ENCODE measurements around the gene ECM1. TPM values are rescaled to one million over a fixed set of nuclear protein-coding genes. Genes with fewer than 3 reads are reported as not detected.

ECM1 gene
- total and polyA plus RNA-seq, 5 donors: 24.1 to 46.8 (median 33.2) TPM

GRCh38 chr1:150552128-150552910, 44.4 kb downstream of the ECM1 start:
- Histone ChIP-seq H3K9me3 (ENCODE audit: control insufficient read depth, low read length) (no peaks in the 10 kb centered on the region), H3K27me3 (ENCODE audit: control insufficient read depth, insufficient read depth) (no peaks in the 10 kb centered on the region), H3K4me3 (ENCODE audit: low read length) (no peak overlapping the region), H3K27ac (ENCODE audit: low read length) (peak overlapping the region; percentile 61), H3K4me1 (ENCODE audit: control insufficient read depth, insufficient read depth, low read length) (peaks cover 7% of the 10 kb centered on the region)
- intact Hi-C loops (cut with DNase I): no loop called here
- 29% methylated on average over 13 of the region's 13 CpGs for WGBS
- peak; percentile 93 to 95 (median 94) for DNase-seq
- ATAC-seq: peak; percentile 71 to 76

GRCh38 chr1:150552911-150553289, 45.0 kb downstream of the ECM1 start:
- DNase-seq: peak in 2 of 3 donors; percentile 67 to 71
- 75% methylated on average over 12 of the region's 12 CpGs for WGBS
- peaks cover 7% of the 10 kb centered on the region for H3K4me1 ChIP-seq (ENCODE audit: control insufficient read depth, insufficient read depth, low read length)
- H3K27ac ChIP-seq (ENCODE audit: low read length): peak overlapping the region; percentile 59
- H3K4me3 ChIP-seq (ENCODE audit: low read length): no peak overlapping the region
- intact Hi-C loops (cut with DNase I): no loop called here
- no peaks in the 10 kb centered on the region for H3K27me3 ChIP-seq (ENCODE audit: control insufficient read depth, insufficient read depth)
- ATAC-seq: no peak
- no peaks in the 10 kb centered on the region for H3K9me3 ChIP-seq (ENCODE audit: control insufficient read depth, low read length)

- 85% methylated on average over 23 of the region's 23 CpGs for WGBS
- H3K4me3 ChIP-seq (ENCODE audit: low read length): no peak overlapping the region
- ATAC-seq: no peak
- H3K4me1 ChIP-seq (ENCODE audit: control insufficient read depth, insufficient read depth, low read length): peaks cover 7% of the 10 kb centered on the region
- intact Hi-C loops (cut with DNase I): no loop called here
- no peaks in the 10 kb centered on the region for H3K9me3 ChIP-seq (ENCODE audit: control insufficient read depth, low read length)
- no peak overlapping the region for H3K27ac ChIP-seq (ENCODE audit: low read length)
- DNase-seq: peak in 1 of 3 donors; percentile 69
- no peaks in the 10 kb centered on the region for H3K27me3 ChIP-seq (ENCODE audit: control insufficient read depth, insufficient read depth)
Observed at GRCh38 chr1:150553392-150554085, 45.6 kb downstream of the ECM1 start.

- H3K4me1 ChIP-seq (ENCODE audit: control insufficient read depth, insufficient read depth, low read length): peaks cover 7% of the 10 kb centered on the region
- WGBS: 87% methylated on average over 8 of the region's 8 CpGs
- no peak for ATAC-seq
Observed at GRCh38 chr1:150554086-150554452, 46.2 kb downstream of the ECM1 start.

GRCh38 chr1:150555198-150555970, 47.5 kb downstream of the ECM1 start:
- Histone ChIP-seq H3K27me3 (ENCODE audit: control insufficient read depth, insufficient read depth) (no peaks in the 10 kb centered on the region), H3K9me3 (ENCODE audit: control insufficient read depth, low read length) (no peaks in the 10 kb centered on the region), H3K4me1 (ENCODE audit: control insufficient read depth, insufficient read depth, low read length) (peaks cover 10% of the 10 kb centered on the region), H3K4me3 (ENCODE audit: low read length) (no peak overlapping the region), H3K27ac (ENCODE audit: low read length) (no peak overlapping the region)
- intact Hi-C loops (cut with DNase I): no loop called here
- DNase-seq: no peak
- WGBS: 85% methylated on average over 19 of the region's 19 CpGs
- no peak for ATAC-seq

More at GRCh38 chr1:150554086-150554452, 46.2 kb downstream of the ECM1 start:
- Histone ChIP-seq H3K4me3 (ENCODE audit: low read length) (no peak overlapping the region), H3K9me3 (ENCODE audit: control insufficient read depth, low read length) (no peaks in the 10 kb centered on the region), H3K27me3 (ENCODE audit: control insufficient read depth, insufficient read depth) (no peaks in the 10 kb centered on the region), H3K27ac (ENCODE audit: low read length) (no peak overlapping the region)
- DNase-seq: peak in 1 of 3 donors; percentile 63
- intact Hi-C loops (cut with DNase I): no loop called here

GRCh38 chr1:150555971-150556865, 48.3 kb downstream of the ECM1 start:
- Histone ChIP-seq H3K4me1 (ENCODE audit: control insufficient read depth, insufficient read depth, low read length) (peaks cover 12% of the 10 kb centered on the region), H3K27ac (ENCODE audit: low read length) (no peak overlapping the region), H3K4me3 (ENCODE audit: low read length) (no peak overlapping the region), H3K27me3 (ENCODE audit: control insufficient read depth, insufficient read depth) (no peaks in the 10 kb centered on the region), H3K9me3 (ENCODE audit: control insufficient read depth, low read length) (no peaks in the 10 kb centered on the region)
- intact Hi-C loops (cut with DNase I): no loop called here
- no peak for ATAC-seq
- peak in 2 of 3 donors; percentile 37 to 66 for DNase-seq
- 70% methylated on average over 26 of the region's 26 CpGs for WGBS

- Histone ChIP-seq H3K27me3 (ENCODE audit: control insufficient read depth, insufficient read depth) (no peaks in the 10 kb centered on the region), H3K4me3 (ENCODE audit: low read length) (no peak overlapping the region), H3K4me1 (ENCODE audit: control insufficient read depth, insufficient read depth, low read length) (peaks cover 12% of the 10 kb centered on the region), H3K27ac (ENCODE audit: low read length) (no peak overlapping the region), H3K9me3 (ENCODE audit: control insufficient read depth, low read length) (no peaks in the 10 kb centered on the region)
- DNase-seq: peak in 2 of 3 donors; percentile 52 to 68
- WGBS: 90% methylated on average over 26 of the region's 26 CpGs
- intact Hi-C loops (cut with DNase I): no loop called here
- no peak for ATAC-seq
Observed at GRCh38 chr1:150557065-150557600, 49.2 kb downstream of the ECM1 start.

GRCh38 chr1:150557813-150558212, 49.9 kb downstream of the ECM1 start:
- Histone ChIP-seq H3K4me1 (ENCODE audit: control insufficient read depth, insufficient read depth, low read length) (peaks cover 15% of the 10 kb centered on the region), H3K9me3 (ENCODE audit: control insufficient read depth, low read length) (no peaks in the 10 kb centered on the region), H3K27me3 (ENCODE audit: control insufficient read depth, insufficient read depth) (no peaks in the 10 kb centered on the region), H3K27ac (ENCODE audit: low read length) (no peak overlapping the region), H3K4me3 (ENCODE audit: low read length) (no peak overlapping the region)
- 85% methylated on average over 15 of the region's 15 CpGs for WGBS
- intact Hi-C loops (cut with DNase I): no loop called here
- peak in 1 of 3 donors; percentile 51 for DNase-seq
- ATAC-seq: no peak

- H3K4me3 ChIP-seq (ENCODE audit: low read length): no peak overlapping the region
- intact Hi-C loops (cut with DNase I): no loop called here
- no peak overlapping the region for H3K27ac ChIP-seq (ENCODE audit: low read length)
- DNase-seq (peak in 1 of 3 donors; percentile 49), ATAC-seq (no peak)
- H3K4me1 ChIP-seq (ENCODE audit: control insufficient read depth, insufficient read depth, low read length): peaks cover 17% of the 10 kb centered on the region
- 78% methylated on average over 15 of the region's 15 CpGs for WGBS
- no peaks in the 10 kb centered on the region for H3K27me3 ChIP-seq (ENCODE audit: control insufficient read depth, insufficient read depth)
- H3K9me3 ChIP-seq (ENCODE audit: control insufficient read depth, low read length): no peaks in the 10 kb centered on the region
Observed at GRCh38 chr1:150558303-150558704, 50.4 kb downstream of the ECM1 start.

All from right cardiac atrium (tissue), 5 donors.